ENCODE results near the gene MAD1L1. TPM values are rescaled to one million over a fixed set of nuclear protein-coding genes. Genes with fewer than 3 reads are reported as not detected.

The MAD1L1 gene
- polyA plus RNA-seq, 2 donors, result 18.0 to 24.9 TPM

DNA sequence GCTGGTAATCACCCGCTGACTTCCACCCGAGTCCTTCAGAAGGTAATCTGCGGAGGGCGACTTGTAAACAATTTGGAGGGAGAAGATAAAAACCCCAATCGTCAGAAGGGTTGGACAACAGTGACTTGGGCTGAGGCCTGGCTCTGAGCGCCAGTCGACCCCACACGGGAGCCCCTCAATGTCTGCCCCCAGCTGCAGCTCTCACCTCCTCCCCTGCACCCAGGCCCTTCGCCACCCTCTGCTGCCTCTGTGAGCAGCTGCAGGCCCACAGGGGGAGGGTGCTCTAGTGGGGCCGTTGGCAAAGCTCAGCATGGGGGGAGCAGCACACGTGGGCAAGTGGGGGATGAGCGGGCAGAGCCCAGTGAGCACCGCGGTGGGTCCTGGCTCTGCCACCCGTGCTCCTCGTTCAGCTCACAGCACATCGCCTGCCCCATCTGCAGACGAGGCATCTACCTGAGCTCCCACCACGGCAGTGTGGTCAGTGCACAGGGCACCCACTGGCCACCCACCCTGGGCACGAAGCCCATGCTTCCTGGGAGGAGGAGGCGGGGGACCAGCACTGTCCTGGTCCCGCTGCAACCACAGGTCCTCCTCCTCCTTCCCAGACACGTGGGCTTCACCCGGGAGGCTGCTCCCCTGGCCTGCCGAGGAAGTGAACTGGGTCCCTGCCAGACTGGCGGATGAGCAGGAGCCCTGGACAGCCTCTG lies 282.1 kb downstream of the MAD1L1 start:
- WGBS, 2 donors, result 82 to 84% methylated on average over 26 of the region's 26 CpGs
- peaks cover 0 to 8% of the 10 kb centered on the region in 2 donors for H3K36me3 ChIP-seq (ENCODE audit: control insufficient read depth in 2 of 2, insufficient read depth in 2 of 2, low read length in 1 of 2)
- no peaks in the 10 kb centered on the region for H3K9me3 ChIP-seq (ENCODE audit: control insufficient read depth in 2 of 2, insufficient read depth in 1 of 2, low read depth in 1 of 2, low read length in 1 of 2)
- H3K4me1 ChIP-seq (ENCODE audit: control insufficient read depth in 2 of 2, insufficient read depth in 2 of 2, low read length in 1 of 2), result no peaks in the 10 kb centered on the region
- no peak overlapping the region for H3K27ac ChIP-seq (ENCODE audit: low read depth in 2 of 2, low read length in 1 of 2)
- H3K27me3 ChIP-seq (ENCODE audit: control insufficient read depth in 1 of 2, insufficient read depth in 2 of 2, low read length in 2 of 2), result no peaks in the 10 kb centered on the region
- no peak overlapping the region for H3K4me3 ChIP-seq (ENCODE audit: low read depth in 1 of 2, low read length in 2 of 2)

DNA sequence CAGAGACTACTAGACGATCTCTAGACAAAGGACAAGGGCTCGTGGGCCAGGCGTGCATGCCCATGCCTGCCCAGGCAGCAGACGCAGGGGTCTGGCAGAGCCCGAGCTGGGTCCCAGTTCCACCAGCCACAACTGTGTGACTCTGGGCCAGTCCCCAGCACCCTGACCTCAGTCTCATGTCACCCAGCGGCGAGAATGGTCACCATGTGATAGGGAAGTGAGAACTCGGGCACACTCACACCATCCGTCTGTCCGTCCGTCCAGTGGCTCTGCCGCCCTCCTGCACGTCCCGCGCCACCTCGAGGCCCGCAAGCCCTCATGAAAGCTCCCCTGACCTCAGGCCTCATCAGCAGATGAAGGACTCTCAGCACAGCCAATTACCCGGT lies 282.7 kb downstream of the MAD1L1 start:
- Histone ChIP-seq H3K4me1 (ENCODE audit: control insufficient read depth in 2 of 2, insufficient read depth in 2 of 2, low read length in 1 of 2) (no peaks in the 10 kb centered on the region), H3K27ac (ENCODE audit: low read depth in 2 of 2, low read length in 1 of 2) (no peak overlapping the region), H3K36me3 (ENCODE audit: control insufficient read depth in 2 of 2, insufficient read depth in 2 of 2, low read length in 1 of 2) (peaks cover 0 to 8% of the 10 kb centered on the region in 2 donors), H3K9me3 (ENCODE audit: control insufficient read depth in 2 of 2, insufficient read depth in 1 of 2, low read depth in 1 of 2, low read length in 1 of 2) (no peaks in the 10 kb centered on the region), H3K27me3 (ENCODE audit: control insufficient read depth in 1 of 2, insufficient read depth in 2 of 2, low read length in 2 of 2) (no peaks in the 10 kb centered on the region), H3K4me3 (ENCODE audit: low read depth in 1 of 2, low read length in 2 of 2) (no peak overlapping the region)
- WGBS, 2 donors, result 88 to 89% methylated on average over 18 of the region's 18 CpGs

DNA sequence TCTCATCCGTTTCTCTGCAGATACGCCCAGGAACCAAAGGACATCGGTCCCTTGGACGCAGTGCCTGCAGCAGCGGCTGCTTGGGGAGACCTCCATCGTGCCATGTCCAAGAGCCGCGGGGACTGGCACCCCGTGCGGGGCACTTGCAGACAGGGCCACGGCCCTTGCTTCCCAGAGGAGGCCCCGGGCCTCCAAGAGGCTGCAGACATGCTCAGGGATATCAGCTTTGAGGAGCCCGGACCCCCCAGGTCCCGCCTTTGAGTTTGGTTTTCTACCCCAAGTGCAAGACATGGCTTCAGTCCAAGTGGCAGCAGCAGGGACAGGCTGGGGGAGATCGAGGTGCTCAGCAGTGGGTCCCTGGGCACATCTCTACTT lies 283.1 kb downstream of the MAD1L1 start:
- WGBS, 2 donors, result 85% methylated on average over 15 of the region's 15 CpGs
- no peak overlapping the region for H3K4me3 ChIP-seq (ENCODE audit: low read depth in 1 of 2, low read length in 2 of 2)
- peaks cover 0 to 8% of the 10 kb centered on the region in 2 donors for H3K36me3 ChIP-seq (ENCODE audit: control insufficient read depth in 2 of 2, insufficient read depth in 2 of 2, low read length in 1 of 2)
- H3K4me1 ChIP-seq (ENCODE audit: control insufficient read depth in 2 of 2, insufficient read depth in 2 of 2, low read length in 1 of 2), result no peaks in the 10 kb centered on the region
- no peak overlapping the region for H3K27ac ChIP-seq (ENCODE audit: low read depth in 2 of 2, low read length in 1 of 2)
- no peaks in the 10 kb centered on the region for H3K27me3 ChIP-seq (ENCODE audit: control insufficient read depth in 1 of 2, insufficient read depth in 2 of 2, low read length in 2 of 2)
- no peaks in the 10 kb centered on the region for H3K9me3 ChIP-seq (ENCODE audit: control insufficient read depth in 2 of 2, insufficient read depth in 1 of 2, low read depth in 1 of 2, low read length in 1 of 2)

DNA sequence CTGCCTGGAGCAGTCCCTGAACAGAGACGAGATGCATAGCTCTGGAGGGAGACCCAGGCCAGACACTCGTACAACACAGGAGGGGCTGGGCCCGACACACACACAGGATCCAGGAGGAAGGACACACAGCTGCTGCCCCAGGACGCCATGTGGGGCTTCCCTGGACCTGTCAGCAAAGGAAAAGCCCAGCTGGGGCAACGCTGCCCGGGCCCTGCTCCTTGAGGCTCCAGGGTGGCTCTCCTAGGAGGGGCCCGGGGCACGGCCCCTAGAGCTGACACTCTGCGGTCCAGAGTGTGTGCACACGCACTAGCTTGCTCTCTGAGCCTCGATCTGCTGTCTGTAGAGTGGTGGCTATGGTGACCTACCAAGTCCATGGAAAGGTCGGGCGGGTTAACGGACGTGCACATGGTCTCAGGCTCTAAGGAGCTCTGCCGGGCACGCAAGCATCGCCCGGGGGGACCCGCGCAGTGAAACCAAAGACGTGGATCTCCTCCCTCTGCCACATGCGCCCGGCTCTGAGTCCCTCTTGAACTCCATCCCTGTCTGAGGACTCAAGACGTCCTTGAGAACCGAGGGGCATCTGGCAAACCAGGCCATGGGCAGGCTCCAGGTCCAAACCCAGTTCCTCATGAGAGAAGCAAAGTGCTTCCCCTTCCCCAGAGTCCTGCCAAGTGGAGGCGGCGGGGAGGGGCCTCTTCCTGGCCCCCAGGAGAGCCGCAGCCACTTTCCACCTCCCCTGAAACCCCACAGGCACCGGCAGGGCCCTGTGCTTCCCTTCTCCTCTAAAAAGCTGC lies 283.7 kb downstream of the MAD1L1 start:
- peaks cover 0 to 8% of the 10 kb centered on the region in 2 donors for H3K36me3 ChIP-seq (ENCODE audit: control insufficient read depth in 2 of 2, insufficient read depth in 2 of 2, low read length in 1 of 2)
- no peaks in the 10 kb centered on the region for H3K27me3 ChIP-seq (ENCODE audit: control insufficient read depth in 1 of 2, insufficient read depth in 2 of 2, low read length in 2 of 2)
- no peak overlapping the region for H3K4me3 ChIP-seq (ENCODE audit: low read depth in 1 of 2, low read length in 2 of 2)
- no peaks in the 10 kb centered on the region for H3K4me1 ChIP-seq (ENCODE audit: control insufficient read depth in 2 of 2, insufficient read depth in 2 of 2, low read length in 1 of 2)
- 93% methylated on average over 30 of the region's 30 CpGs for WGBS, 2 donors
- H3K27ac ChIP-seq (ENCODE audit: low read depth in 2 of 2, low read length in 1 of 2), result no peak overlapping the region
- H3K9me3 ChIP-seq (ENCODE audit: control insufficient read depth in 2 of 2, insufficient read depth in 1 of 2, low read depth in 1 of 2, low read length in 1 of 2), result no peaks in the 10 kb centered on the region

DNA sequence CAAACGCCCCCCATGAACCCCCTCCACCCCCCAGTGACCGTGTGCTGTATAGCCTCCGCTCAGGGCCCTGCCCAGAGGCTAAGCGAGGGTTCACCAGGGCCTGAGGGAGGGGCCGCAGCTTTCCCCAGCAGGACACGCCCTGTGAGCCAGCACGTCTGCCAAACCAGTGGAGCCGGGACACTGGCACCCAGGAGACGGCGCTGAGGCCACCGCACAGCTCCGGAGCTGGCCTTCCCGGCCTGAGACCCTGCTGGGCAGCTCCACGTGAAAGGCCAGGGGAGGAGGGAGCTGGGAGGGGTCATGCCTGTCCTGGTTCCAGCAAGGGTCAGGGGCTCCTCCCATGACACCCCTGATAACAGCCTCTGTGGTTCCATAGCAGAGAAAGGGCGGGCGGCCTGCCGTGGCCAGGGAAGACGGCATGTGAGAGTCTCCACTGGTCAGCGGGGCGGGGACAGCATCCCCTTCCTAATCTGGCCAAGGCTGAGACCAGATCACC lies 284.4 kb downstream of the MAD1L1 start:
- Histone ChIP-seq H3K27me3 (ENCODE audit: control insufficient read depth in 1 of 2, insufficient read depth in 2 of 2, low read length in 2 of 2) (no peaks in the 10 kb centered on the region), H3K4me1 (ENCODE audit: control insufficient read depth in 2 of 2, insufficient read depth in 2 of 2, low read length in 1 of 2) (no peaks in the 10 kb centered on the region), H3K9me3 (ENCODE audit: control insufficient read depth in 2 of 2, insufficient read depth in 1 of 2, low read depth in 1 of 2, low read length in 1 of 2) (no peaks in the 10 kb centered on the region), H3K27ac (ENCODE audit: low read depth in 2 of 2, low read length in 1 of 2) (no peak overlapping the region), H3K4me3 (ENCODE audit: low read depth in 1 of 2, low read length in 2 of 2) (no peak overlapping the region), H3K36me3 (ENCODE audit: control insufficient read depth in 2 of 2, insufficient read depth in 2 of 2, low read length in 1 of 2) (peaks cover 0 to 4% of the 10 kb centered on the region in 2 donors)
- WGBS, 2 donors, result 73 to 79% methylated on average over 20 of the region's 20 CpGs

DNA sequence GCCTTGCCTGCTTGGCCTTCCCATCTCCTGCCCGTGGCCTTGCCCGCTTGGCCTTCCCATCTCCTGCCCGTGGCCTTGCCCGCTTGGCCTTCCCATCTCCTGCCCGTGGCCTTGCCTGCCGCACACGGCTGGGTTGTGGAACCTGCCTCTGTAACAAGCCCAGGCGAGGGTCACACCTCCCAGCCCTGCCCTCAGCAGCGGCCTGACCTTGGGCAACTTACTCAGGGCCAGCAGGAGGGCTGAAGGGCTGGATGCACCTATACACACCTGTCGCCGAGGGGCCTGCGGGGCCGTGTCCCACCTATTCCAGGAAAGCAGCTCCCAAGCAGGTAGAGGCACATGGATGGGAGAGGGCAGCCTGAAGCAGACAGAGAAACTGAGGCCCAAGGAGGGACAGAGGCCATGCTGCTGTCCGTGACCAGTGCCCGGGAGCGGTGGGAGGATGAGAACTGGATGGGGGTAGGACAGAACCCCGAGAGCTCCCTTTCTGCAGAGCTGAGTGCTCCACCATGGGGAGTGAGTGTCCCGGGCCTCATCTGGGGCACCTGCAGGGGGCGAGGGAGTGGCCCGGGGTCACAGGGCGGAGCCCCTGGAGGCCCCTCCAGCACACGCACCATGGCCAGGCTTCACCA lies 285.0 kb downstream of the MAD1L1 start:
- Histone ChIP-seq H3K4me3 (ENCODE audit: low read depth in 1 of 2, low read length in 2 of 2) (no peak overlapping the region), H3K9me3 (ENCODE audit: control insufficient read depth in 2 of 2, insufficient read depth in 1 of 2, low read depth in 1 of 2, low read length in 1 of 2) (no peaks in the 10 kb centered on the region), H3K27ac (ENCODE audit: low read depth in 2 of 2, low read length in 1 of 2) (no peak overlapping the region), H3K4me1 (ENCODE audit: control insufficient read depth in 2 of 2, insufficient read depth in 2 of 2, low read length in 1 of 2) (no peaks in the 10 kb centered on the region), H3K27me3 (ENCODE audit: control insufficient read depth in 1 of 2, insufficient read depth in 2 of 2, low read length in 2 of 2) (no peaks in the 10 kb centered on the region), H3K36me3 (ENCODE audit: control insufficient read depth in 2 of 2, insufficient read depth in 2 of 2, low read length in 1 of 2) (peaks cover 0 to 4% of the 10 kb centered on the region in 2 donors)
- 82 to 84% methylated on average over 19 to 22 of the region's 22 CpGs for WGBS, 2 donors

DNA sequence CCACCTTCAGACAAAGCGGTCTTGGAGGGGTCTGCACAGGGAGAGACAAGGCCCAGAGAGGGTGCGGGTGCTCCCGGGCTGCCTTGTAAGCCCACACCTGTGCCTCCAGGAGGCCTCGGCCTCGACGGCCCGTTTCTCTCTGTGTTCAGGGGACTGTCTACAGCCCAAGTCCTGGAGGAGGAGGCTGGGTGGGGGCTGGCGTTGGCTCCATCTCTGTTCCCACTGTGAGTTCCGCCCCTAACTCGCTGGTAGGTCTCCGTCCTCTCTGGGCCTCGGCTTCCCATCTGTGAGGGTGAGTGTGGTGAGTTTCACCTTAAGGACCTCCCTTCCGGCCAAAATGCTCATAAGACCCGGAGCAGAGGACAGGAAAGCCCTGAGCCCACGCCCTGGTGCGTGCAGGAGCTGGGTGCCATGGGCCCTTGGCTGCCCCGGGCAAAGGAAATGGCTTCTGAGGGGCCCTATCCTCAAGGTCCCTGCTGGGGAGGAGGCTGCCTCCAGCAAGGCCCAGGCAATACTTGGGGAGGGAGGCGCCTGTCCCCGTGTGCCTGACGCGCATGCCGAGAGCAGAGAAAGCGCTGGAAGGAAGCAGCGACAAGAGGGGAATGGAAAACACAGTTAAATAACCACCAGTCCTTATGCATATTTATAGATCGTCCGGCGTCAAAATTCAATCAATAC lies 285.8 kb downstream of the MAD1L1 start:
- 93 to 95% methylated on average over 27 of the region's 27 CpGs for WGBS, 2 donors

DNA sequence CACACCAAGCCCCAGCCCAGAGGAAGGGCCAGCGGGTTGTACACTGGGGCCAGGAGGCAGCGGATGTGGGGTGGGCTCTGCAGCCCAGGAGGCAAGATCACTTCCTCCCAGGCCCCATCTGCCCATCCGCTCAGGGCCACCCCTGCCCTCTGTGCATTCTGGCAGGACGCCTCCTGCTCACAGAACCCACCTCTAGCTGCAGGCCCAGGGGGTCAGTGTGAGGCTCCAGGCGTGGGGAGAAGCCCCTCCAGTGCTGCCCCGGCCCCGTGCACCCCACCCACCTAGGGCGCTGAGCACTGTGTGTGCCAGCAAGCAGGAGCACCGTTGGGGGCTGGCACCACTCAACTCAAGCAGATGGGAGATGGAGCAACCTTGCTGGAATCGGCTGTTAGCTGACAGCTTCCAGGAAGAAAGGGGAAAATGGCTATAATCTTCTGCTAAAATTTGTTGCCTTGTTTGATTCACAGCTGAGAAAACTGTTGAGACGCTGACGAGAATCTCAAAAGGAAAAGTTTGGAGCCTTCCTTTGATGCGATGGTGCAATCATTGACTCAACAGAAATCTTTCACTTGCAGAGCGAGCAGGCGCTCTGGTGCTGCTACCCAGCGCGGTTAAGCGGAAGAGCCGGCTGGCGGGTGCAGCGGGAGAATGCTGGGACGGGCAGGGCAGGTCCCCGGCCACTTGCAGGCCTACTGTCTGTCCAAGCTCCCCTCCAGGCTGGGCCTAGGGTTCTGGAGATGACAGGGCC lies 286.5 kb downstream of the MAD1L1 start:
- no peaks in the 10 kb centered on the region for H3K9me3 ChIP-seq (ENCODE audit: control insufficient read depth in 2 of 2, insufficient read depth in 1 of 2, low read depth in 1 of 2, low read length in 1 of 2)
- no peak overlapping the region for H3K4me3 ChIP-seq (ENCODE audit: low read depth in 1 of 2, low read length in 2 of 2)
- H3K4me1 ChIP-seq (ENCODE audit: control insufficient read depth in 2 of 2, insufficient read depth in 2 of 2, low read length in 1 of 2), result no peaks in the 10 kb centered on the region
- peaks cover 0 to 8% of the 10 kb centered on the region in 2 donors for H3K36me3 ChIP-seq (ENCODE audit: control insufficient read depth in 2 of 2, insufficient read depth in 2 of 2, low read length in 1 of 2)
- WGBS, 2 donors, result 94 to 95% methylated on average over 23 of the region's 23 CpGs
- H3K27ac ChIP-seq (ENCODE audit: low read depth in 2 of 2, low read length in 1 of 2), result no peak overlapping the region
- no peaks in the 10 kb centered on the region for H3K27me3 ChIP-seq (ENCODE audit: control insufficient read depth in 1 of 2, insufficient read depth in 2 of 2, low read length in 2 of 2)

More for the DNA sequence above, 285.8 kb downstream of the MAD1L1 start:
- H3K27me3 ChIP-seq (ENCODE audit: control insufficient read depth in 1 of 2, insufficient read depth in 2 of 2, low read length in 2 of 2), result no peaks in the 10 kb centered on the region
- H3K4me1 ChIP-seq (ENCODE audit: control insufficient read depth in 2 of 2, insufficient read depth in 2 of 2, low read length in 1 of 2), result no peaks in the 10 kb centered on the region
- H3K9me3 ChIP-seq (ENCODE audit: control insufficient read depth in 2 of 2, insufficient read depth in 1 of 2, low read depth in 1 of 2, low read length in 1 of 2), result no peaks in the 10 kb centered on the region
- H3K36me3 ChIP-seq (ENCODE audit: control insufficient read depth in 2 of 2, insufficient read depth in 2 of 2, low read length in 1 of 2), result peaks cover 0 to 6% of the 10 kb centered on the region in 2 donors
- H3K27ac ChIP-seq (ENCODE audit: low read depth in 2 of 2, low read length in 1 of 2), result no peak overlapping the region
- H3K4me3 ChIP-seq (ENCODE audit: low read depth in 1 of 2, low read length in 2 of 2), result no peak overlapping the region

DNA sequence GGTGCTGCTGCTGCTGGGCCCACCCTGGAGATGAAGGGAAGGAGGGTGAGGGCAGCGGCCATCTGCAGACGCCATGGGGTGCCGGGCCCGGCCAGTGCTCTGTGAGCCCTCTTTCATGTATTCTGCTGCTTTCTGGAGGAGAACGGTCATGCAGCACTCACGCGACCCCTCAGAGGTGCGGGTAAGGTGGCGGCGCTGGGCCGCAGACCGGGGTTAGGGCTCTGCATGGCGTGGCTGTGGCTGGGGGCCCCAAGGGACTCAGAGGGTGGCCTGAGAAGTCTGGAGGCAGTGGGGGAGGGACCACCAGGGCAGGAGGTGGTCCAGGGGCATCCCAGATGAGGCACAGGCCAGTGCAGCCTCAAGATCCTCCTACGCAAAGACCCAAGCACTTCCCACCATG lies 287.2 kb downstream of the MAD1L1 start:
- Histone ChIP-seq H3K27ac (ENCODE audit: low read depth in 2 of 2, low read length in 1 of 2) (no peak overlapping the region), H3K9me3 (ENCODE audit: control insufficient read depth in 2 of 2, insufficient read depth in 1 of 2, low read depth in 1 of 2, low read length in 1 of 2) (no peaks in the 10 kb centered on the region), H3K36me3 (ENCODE audit: control insufficient read depth in 2 of 2, insufficient read depth in 2 of 2, low read length in 1 of 2) (peaks cover 0 to 8% of the 10 kb centered on the region in 2 donors), H3K4me3 (ENCODE audit: low read depth in 1 of 2, low read length in 2 of 2) (no peak overlapping the region), H3K4me1 (ENCODE audit: control insufficient read depth in 2 of 2, insufficient read depth in 2 of 2, low read length in 1 of 2) (no peaks in the 10 kb centered on the region), H3K27me3 (ENCODE audit: control insufficient read depth in 1 of 2, insufficient read depth in 2 of 2, low read length in 2 of 2) (no peaks in the 10 kb centered on the region)
- 83 to 84% methylated on average over 14 of the region's 14 CpGs for WGBS, 2 donors

Data from esophagus (tissue), 2 donors.